HPDE6-E6E7 (cell line): ENCODE measurements around the gene COG3.

Source experiments
- DNase-seq: peaks from one replicate; pipeline ENCODE4 v3.0.0; 2011; ENCODE audit warnings: missing footprints; ENCODE audit errors: extremely low spot score

The COG3 gene

DNA sequence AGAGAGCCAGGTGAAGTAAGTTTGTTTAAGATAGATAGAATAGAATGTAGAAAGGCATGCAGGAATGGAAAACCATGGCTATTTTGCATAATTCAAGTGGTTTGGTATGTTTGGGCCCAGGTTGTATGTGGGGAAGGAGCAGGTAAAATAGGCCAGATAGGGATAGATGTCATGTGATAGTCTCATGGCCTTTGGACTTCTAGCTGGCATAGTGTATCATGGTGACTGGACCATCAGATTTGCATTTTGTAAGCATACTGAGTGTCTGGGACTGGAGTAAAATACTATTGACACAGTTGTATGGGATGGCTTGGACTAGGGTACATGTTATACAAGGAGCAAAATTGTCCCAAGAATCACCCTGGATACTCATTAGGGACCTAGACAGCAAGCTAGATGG lies 38.9 kb downstream of the COG3 start:
- DNase-seq, result no peak

DNA sequence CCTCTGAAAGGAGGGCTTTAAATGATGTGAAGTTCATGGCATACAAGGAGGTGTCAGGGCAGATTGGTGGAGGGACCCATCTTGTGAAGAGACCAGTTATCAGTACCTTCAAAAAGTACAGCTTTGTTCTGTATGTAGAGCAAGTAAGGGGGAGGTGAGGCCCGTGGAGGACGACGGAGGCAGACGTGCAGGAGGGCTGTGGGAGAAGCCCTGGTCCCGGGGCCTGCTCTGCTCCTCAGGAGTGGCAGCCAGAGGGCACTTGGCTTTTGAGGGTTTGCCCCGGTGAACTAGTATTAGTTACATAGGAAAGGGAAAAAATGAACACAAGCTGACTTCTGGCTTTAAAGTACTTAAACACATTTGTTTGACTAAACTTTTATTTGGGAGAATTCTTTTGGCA lies 42.1 kb downstream of the COG3 start:
- no peak for DNase-seq

DNA sequence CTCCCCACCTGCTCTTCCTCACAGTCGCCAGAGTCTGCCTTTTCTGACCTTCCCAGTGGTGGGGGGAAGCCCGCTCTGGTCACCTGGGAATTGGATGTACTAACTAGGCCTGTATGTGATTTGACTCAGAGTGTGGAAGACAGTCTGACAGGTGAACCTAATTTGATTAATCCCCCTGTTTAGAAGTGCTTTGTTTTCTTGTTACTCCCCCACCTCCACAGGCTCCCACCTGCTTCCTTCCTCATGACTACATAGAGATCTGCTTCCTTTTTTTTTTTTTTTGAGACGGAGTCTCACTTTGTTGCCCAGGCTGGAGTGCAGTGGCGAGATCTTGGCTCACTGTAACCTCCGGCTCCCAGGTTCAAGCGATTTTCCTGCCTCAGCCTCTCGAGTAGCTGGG lies 44.0 kb downstream of the COG3 start:
- DNase-seq, result no peak

DNA sequence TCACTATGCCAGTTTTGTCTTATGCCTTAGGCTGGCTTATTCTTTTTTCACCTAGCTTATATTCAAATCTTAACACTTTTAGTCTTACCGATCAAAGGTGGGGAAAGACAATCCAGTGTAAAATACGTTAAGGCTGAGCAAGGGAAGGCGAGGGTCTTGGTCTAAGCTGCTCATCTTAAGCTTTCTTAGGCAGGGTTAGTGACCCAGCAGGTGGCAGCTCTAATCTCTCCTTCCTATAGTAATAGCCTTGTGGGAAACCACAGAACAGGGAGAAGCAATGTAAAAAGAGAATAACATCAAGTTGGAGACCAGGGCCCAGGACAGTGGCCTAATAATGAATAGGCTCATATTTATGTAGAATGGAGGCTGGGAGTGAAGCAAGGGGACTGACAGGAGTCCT lies 45.9 kb downstream of the COG3 start:
- DNase-seq, result no peak

DNA sequence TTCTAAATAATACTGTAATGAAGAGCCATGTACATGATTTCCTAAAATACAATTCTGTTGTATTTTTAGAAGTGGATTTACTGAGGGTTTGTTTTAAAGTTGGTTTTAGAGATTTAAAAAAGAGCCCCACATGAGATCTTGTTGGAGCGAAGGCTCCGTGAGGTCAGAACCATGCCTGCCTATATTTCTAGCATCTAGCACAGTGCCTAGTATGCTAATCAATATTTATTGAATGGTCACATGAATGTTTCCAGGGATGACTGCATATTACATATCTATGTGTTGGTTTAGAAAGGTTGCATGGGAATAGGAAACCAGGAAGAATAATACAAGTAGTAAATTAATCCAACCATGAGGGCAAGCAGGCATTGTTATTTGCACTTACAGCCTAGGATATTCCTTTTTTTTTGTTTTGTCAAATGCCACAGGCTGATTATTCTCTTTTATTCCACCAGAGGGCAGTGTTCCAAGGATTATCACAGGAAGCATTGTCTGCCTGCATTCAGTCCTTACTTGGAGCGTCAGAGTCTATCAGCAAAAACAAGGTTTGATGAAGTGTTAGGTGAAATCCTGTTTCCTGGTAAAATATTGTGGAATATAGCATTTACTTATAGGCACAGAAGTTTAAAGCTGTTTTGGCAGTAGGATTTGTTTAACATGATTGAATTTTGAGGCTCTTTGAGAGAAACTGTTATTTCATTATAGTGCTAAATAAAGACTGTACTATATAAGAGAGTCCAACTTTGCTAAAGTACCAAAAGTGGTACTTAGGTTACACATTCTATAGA lies 46.8 kb downstream of the COG3 start:
- DNase-seq, result peak; percentile 19

DNA sequence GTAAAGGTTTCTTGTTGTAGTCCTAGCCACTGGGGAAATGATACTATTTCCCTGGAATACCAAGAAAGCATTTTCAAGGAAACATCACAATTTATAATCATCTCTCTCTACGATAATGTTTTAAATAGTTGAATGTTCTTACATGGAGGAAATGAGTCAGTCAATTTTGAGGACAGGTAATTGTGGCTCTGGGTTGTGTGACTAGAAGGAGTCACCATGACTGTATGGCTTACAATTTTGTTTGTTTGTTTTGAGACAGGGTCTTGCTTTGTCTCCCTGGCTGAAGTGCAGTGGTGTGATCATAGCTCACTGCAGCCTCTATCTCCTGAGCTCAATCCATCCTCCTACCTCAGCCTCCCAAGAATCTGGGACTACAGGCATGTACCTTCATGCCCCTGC lies 47.4 kb downstream of the COG3 start:
- DNase-seq, result no peak

DNA sequence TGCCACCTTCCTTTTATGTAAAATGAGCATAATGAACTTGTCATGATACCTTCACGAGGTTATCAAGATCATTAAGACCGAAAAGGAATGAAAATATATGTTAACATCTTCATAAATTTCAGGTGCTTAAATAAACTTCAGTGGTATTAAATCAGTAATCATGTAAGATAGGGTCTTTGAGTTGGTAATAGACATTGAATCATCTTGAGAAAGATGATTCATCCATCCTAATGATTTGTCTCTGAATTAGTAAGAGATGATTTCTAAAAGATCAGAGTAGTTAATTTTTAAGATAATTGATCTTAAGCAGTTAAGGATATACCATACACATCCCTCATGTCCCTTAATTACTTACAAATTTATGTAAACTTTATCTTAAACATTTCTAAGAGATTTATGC lies 52.0 kb downstream of the COG3 start:
- no peak for DNase-seq

DNA sequence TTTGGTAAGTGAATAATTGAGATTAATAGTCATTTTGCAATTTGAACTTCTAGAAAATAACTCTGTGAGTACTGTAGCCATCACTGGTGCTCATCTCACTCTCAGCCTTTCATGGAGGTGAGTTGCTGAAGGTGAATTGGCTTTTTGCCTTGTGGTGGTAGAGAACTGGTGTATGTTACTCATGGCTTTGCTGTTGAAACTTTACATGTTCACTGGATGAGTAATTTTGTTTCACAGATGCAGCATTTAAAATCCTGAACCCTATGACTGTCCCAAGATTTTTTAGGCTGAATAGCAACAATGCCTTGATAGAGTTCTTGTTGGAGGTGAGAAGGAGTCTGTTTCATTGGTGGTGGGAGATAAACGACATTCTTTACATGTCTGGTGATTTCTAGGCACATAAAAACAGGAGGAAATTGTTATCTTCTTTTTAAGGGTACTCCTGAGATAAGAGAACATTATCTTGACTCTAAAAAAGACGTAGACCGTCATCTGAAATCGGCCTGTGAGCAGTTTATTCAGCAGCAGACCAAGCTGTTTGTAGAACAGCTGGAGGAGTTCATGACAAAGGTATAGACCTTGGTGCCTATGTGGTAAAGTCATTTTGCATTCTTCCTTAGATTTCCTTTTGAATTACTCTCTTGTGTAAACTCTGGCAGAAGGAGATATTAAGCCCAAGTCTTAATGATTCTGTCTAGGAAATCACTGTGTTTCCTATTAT lies 53.9 kb downstream of the COG3 start:
- DNase-seq, result no peak

DNA sequence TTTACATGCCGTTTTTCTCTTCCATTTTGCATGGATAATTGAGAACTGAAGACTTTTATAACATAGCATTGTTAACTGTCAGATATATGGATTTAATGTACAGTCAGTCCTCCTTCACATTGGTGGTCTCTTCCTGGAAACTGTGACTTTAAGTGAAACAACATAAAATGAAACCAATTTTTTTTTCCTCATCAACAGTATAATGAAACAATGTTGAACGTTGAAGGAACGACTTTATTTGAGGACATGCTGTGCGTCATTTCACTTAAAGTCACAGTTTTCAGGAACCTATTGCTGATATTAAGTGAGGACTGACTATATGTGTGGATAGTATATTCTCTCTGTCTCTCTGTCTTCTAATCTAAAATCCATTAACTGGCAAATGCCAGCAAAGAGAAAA lies 54.8 kb downstream of the COG3 start:
- DNase-seq, result no peak

DNA sequence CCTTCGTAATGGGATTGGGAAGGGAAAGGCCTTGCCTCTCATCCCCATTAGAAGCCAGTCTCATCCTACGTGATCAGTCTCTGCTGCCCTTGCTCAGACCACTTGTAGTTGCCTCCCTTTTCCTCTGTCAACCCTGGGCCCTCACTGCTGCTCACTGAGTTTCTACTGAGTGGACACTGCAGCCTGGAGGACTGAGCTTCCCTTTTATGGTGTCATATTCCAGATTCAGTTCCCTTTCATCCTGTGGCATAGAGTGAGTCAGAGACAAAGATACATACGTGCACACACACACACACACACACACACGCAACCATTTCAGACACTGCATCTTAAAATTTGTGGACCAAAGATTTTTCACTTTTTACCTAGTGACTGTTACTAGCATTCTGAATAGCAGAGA lies 56.6 kb downstream of the COG3 start:
- DNase-seq, result no peak

DNA sequence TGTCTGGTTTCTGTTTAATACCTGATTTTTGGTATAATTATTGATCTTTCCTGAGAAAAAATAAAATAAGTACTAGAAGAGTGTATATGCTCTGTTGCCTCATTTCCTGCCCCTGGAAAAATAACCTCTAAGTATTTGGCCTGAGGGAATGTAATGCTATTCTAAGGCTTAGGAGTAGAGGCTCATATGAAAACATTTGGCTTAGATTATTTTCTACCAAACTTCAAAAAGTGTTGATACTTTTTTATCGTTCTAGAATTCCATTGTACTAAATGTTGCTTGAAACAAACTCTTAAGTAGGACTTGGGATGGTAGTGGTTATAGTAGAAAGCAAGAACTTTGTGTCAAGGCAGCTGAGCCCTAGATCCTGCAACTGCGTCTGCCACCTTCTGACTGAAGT lies 57.8 kb downstream of the COG3 start:
- DNase-seq, result no peak

DNA sequence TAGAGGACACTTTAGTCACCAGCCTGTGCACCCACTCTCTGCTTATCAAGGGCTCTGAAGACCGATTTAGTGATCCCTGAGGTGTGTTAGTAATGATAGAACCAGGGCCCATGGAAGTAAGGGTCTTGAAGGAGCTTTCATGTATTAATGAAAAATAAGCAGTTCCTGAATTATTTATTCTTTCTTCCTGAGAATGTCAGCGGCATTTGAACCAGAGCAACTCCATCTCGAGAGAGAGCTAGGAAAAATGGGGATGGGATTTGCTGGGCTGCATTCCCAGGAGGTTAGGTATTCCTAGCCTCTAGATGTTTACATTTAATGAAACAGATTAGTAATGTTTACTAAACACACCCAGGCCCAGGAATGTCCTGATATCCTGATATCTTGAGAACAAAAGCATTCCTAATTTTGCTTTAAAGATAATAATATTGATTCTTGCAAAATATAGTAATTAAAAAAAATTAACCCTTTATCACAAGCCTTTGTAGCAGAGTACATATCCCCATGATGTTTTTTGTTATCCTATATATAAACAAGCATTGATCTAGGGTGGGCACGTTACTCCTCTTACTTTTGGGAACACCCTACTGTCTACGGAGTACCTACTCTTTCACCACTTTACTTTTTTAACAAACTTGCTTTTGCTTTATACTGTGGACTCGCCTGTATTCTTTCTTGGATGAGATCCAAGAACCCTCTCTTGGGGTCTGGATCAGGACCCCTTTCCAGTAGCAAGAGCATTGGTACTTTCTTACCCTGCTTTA lies 63.1 kb downstream of the COG3 start:
- DNase-seq, result no peak

DNA sequence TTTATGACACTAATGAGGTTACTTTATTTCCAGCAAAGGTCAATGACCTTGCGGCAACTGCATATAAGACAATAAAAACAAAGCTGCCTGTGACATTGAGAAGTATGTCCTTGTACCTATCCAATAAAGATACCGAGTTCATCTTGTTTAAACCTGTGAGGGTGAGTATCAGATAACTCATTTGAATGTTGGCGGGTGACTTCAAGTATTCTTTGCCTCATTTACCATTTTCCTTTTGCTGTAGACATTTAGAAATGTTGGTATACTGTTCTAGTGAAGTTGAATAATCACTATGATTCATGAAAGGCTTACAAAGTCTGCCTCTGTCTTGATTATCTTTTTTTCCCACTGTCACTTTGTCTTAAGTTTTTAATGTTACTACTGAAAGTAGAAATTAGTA lies 65.0 kb downstream of the COG3 start:
- DNase-seq, result no peak

DNA sequence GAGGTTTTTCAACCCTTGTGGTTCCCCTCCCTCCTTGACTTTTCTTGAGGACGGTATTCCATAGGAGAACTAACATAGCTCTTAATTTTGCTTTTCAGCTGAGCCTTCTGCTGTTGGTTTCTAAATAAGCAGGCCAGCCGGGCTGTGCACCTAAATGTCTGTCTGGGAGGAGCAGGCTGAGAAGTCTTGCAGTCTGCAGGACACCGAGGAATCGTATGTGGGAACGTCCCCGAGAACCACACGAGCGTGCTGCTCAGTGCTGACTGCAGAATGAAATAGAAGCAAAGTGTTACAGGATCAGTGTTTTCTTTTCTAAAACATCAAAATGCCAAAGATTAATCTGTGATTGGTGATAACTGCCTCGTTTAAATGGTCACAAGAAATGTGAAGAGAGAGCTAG lies 69.9 kb downstream of the COG3 start:
- DNase-seq, result no peak

DNA sequence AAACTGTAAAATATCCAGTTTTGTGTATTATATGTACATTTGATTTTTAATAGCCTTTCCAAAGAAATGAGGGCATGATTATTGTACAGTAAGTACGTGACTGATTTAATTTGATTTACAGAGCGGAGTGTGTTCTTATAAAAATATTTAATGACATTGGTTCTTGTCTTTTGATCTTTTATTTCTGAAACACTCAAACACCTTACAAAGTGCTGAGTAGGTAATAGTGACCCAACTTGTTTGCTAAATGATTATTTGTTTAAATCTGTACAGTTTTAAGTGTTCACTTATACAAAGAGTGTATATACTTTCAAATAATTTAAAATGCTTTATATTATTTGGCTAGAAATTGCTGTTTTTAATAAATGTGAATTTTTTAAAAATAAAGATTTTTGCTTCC lies 71.5 kb downstream of the COG3 start:
- DNase-seq, result no peak

DNA sequence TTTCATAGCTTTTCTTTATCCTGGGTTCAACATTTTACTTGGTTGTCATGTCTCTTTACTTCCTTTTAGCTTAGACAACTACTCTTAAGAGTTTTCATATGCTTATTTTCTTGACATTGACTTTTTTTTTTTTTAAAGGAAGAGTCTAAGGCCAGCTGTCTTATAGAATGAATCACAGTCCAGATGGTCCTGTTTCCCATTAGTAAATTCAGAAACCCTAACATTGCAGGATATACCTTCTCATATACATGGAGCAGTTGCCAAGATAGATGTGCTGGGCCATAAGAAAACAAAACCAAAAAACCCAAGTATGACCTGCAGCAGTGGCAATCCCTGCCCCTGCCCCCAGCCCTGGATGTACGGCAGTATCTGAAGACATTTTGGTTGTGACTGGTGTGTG lies 72.8 kb downstream of the COG3 start:
- DNase-seq, result no peak

DNA sequence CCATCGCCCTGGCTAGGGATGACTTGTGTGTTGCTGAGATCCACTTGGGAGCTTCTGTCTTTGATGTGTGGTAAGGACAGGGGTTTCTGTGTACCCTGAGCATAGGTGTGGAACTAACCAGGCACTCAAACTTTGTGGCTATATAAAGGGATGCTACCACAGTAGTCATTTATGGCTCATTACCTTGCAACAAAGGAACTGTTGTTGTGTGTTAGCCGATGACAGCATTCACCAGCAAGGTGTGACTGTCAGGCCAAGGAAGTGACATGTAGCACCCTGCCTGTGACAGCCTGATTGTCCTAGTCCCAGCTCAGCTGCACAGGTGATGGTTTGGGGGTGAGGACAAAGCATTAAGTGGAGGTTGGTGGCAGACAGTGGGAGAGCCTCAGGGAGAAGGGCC lies 73.6 kb downstream of the COG3 start:
- DNase-seq, result no peak

DNA sequence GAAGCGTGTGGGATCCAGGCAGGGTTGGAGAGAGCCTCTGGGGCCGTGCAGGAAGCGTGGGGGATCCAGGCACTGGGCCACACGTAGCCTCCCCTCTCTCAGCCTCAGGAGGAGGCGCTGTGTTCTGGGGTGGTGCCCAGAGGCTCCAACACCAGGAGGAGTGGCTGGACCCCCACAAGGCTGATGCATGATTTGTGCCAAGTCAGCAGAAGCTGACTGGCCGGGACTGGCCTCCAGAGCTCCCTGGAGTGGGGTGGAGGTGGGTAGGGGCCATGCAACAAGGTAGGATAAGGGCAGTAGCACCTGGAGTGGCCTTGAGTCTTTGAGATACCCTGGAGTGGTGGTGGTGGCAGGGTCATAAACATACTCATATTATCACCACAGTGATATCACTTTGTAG lies 75.5 kb downstream of the COG3 start:
- no peak for DNase-seq

DNA sequence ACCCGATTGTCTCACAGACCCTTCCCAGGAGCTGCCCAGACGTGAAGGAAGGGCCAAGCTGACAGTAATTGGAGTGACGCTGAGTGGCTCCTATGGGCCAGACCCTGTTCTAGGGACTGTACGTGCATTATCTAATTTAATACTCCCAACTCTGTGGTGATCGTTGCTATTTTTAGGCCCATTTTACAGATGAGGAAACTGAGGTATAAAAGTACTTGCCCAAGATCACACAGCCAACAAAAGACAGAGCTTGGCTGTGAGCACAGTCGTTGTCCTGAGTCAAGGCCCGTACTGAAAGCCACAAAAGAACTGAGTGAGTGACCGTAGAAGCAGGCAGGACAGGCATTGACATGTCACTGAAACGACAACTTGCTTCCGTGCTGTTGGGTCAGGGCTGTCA lies 76.1 kb downstream of the COG3 start:
- no peak for DNase-seq

DNA sequence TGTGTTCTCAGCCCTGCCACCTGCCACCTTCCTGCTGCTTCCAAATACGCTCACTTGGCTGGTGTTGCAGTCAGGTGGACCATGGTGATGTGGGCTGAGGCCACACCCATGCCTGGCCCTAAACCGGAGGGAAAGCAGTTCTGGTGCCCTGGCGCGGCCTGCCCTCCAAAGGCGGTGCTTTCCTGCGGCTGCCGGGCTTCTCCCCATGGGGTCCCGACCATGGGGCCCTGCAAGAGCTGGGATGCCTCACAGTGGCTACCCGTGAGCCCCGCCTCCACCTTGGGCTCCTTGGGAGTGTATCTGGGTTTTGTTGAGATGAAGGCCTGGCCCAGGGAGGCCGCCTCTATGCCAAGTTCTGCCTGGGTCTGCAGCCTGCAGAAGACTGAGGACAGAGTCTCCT lies 77.1 kb downstream of the COG3 start:
- no peak for DNase-seq

DNA sequence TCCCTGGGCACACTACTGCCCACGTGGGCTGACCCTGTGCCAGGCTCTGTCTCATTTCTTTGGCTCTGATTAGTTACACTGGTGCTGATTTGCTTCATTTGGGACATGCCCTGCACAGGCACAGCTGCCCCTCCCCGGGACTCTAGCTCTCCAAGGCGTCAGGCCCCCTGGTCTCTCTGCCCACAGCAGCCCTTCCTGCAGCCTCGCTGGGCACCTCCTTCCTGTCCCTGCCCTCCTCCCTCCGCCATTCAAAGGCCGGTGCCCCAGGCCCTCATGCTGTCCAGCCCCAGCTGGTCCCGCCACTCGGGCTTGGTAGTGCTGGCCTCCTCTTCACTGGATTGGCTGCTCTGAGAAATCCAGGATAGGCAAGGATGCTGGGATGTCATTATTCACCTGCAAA lies 77.7 kb downstream of the COG3 start:
- DNase-seq, result no peak

DNA sequence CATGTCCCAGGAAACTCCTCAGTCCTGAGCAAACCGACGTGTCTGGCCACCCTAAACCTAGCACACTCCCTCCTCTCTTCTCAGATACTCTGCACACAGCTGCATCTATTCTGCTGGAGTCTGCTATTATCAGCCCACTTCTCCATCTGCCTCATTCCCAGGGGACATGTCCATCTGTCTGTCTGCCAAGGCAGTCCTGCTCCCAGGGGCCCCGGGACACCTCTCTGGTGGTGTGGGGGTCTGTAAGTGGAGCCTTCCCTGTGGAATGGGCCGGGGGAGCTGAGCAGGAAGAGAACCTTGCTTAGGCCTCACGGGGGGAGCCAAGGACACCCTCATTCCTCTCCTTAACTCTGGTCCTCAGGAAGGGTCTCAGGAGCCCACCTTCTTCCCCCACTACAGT lies 78.1 kb downstream of the COG3 start:
- DNase-seq, result no peak

DNA sequence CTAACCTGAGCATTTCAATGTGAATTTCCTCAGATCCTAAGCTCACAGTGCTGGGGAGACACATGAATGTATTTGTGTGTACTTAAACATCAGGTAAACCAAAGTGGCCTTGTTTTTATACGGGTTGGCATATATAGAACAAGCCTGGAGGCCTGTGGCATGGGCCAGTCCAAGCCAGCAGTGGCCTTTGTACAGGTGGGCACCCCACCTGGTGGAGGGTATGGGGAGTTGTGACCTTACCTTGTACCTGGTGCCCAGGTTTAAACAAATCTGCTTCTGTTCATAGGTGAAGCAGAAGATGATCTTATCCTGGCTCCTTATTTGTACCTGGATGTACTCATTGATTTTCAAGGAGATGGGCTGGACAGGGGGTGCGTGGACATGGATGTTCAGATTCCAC lies 79.8 kb downstream of the COG3 start:
- DNase-seq, result no peak
